ENCODE results near the gene KLHL6. TPM values are rescaled to one million over a fixed set of nuclear protein-coding genes. Genes with fewer than 3 reads are reported as not detected.

KLHL6 gene
- total and polyA plus RNA-seq, 10 of the 15 experiments (the other 5 are each of a cell fraction or from before 2014, with no cell fraction given): 4.0 to 91.8 (median 24.4) TPM

- TF ChIP-seq CUX1 (IDR thresholded peaks at IDR 0.05; ENCODE audit: insufficient replicate concordance, low read depth, low read length) (no peak), SREBF2 (IDR thresholded peaks at IDR 0.05; ENCODE audit: low read length) (no peak), PRDM15 (CRISPR knock-in tag; IDR thresholded peaks at IDR 0.05) (no peak), FOS (IDR thresholded peaks at IDR 0.05; ENCODE audit: borderline replicate concordance, extremely low read depth, insufficient read length) (no peak), MEF2A (IDR thresholded peaks at IDR 0.05; ENCODE audit: insufficient read depth, low read depth, low read length) (no peak), RFX5 (IDR thresholded peaks at IDR 0.05; ENCODE audit: low read depth, low read length) (no peak), ATF2 (IDR thresholded peaks at IDR 0.05; ENCODE audit: low read length) (no peak)
These were observed 46.7 kb downstream of the KLHL6 start (continued) for GRCh38 chr3:183508821-183509220.
